ENCODE data around the gene CD63.
A peak's percentile ranks its signal among the peaks of the same experiment; 100 is the strongest.

Gene CD63

GRCh38 chr12:55721601-55722213, 7.1 kb downstream of the CD63 start:
- H3K4me3 ChIP-seq (replicated peaks; ENCODE audit: low read depth, low read length) = no peak overlapping the region
- DNase-seq (ENCODE audit: low read depth) = no peak
- TF ChIP-seq CTCF (IDR thresholded peaks at IDR 0.05; ENCODE audit: low read length, missing control alignments) = no peak

DNA sequence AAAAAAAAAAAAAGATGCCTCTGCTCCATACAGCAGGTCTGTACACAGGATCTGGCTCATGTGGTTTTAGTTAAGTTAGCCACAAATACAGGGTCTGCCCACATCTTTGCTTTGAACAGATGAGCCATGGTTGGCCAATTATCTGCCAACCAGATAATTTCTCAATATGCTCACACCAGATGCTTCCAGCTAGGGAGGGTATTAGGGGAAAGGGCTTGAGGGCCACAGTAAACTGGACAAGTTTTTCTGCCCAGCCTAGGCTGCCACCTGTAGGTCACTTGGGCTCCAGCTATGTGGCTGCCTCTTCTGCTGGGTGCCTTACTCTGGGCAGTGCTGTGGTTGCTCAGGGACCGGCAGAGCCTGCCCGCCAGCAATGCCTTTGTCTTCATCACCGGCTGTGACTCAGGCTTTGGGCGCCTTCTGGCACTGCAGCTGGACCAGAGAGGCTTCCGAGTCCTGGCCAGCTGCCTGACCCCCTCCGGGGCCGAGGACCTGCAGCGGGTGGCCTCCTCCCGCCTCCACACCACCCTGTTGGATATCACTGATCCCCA, 7.8 kb downstream of the CD63 start:
- TF ChIP-seq CTCF (IDR thresholded peaks at IDR 0.05; ENCODE audit: low read length, missing control alignments) = peak; percentile 62
- DNase-seq (ENCODE audit: low read depth) = peak; percentile 90
- no peak overlapping the region for H3K4me3 ChIP-seq (replicated peaks; ENCODE audit: low read depth, low read length)

DNA sequence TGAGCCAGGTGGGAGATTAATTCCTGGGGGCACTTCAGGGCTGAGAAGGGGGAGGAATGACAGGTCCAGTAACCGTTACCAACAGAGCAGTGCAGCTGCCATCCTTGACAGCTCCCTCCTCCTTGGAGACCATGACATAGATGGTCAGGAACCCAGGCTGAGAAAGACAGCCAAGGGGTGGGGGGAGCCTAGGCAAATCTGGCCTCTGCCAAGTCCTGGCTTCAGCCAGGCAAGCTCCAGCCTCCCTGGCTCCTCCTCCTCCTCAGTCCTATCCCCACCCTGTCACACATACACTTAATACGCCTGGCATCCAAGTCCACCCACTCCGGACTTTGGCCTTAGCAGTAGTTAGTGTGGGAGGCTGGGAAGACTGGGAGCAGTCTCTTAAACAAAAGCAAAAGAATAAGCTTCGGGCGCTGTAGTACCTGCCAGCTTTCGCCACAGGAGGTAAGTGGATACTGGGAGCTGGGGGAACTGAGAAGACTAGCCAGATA, 8.7 kb downstream of the CD63 start, which contains the start of gene RDH5:
RDH5 (plus strand) TSS at position 323 of the 494 bp plus-strand sequence. CDS start 792 bp downstream, outside the sequence.
- DNase-seq (ENCODE audit: low read depth) = peak; percentile 83
- no peak for TF ChIP-seq CTCF (IDR thresholded peaks at IDR 0.05; ENCODE audit: low read length, missing control alignments)
- no peak within 1 kb of the TSS for H3K4me3 ChIP-seq (replicated peaks; ENCODE audit: low read depth, low read length)

DNA sequence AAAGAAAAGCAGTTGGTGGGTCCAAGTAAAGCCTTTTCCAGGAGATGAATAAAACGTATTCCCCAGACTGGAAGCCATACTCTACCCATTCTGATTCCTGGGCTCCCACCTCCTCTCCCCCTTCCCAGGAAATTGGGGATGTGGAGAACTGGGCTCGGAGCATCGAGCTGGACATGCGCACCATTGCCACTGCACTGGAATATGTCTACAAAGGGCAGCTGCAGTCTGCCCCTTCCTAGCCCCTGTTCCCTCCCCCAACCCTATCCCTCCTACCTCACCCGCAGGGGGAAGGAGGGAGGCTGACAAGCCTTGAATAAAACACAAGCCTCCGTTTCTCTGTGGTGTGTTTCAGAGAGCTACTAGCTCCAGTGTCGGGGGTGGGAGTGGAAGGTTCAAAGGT, 9.4 kb downstream of the CD63 start:
- TF ChIP-seq CTCF (IDR thresholded peaks at IDR 0.05; ENCODE audit: low read length, missing control alignments) = no peak
- no peak for DNase-seq (ENCODE audit: low read depth)
- no peak overlapping the region for H3K4me3 ChIP-seq (replicated peaks; ENCODE audit: low read depth, low read length)

GRCh38 chr12:55718624-55719275, 10.1 kb downstream of the CD63 start:
- no peak for TF ChIP-seq CTCF (IDR thresholded peaks at IDR 0.05; ENCODE audit: low read length, missing control alignments)
- DNase-seq (ENCODE audit: low read depth) = no peak
- H3K4me3 ChIP-seq (replicated peaks; ENCODE audit: low read depth, low read length) = no peak overlapping the region

DNA sequence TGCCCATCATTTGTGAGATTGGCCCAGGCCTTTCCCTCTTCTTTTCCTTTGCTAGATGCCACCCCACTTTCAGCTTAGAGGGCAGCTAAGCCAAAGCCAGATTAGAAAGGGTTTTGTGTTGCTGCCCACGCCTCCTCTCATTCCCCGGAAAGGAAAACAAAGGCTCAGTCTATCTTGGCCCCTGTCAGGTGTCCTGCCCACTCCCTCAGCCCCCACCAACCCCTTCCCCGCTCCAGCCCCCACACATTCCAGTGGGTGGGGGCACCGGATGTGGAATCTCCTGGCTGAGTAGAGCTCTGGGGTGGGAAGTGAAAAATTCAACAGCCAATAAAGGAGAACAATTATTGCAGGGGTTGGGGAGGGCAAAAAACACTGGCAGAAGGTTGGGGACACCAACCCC, 10.8 kb downstream of the CD63 start:
- no peak overlapping the region for H3K4me3 ChIP-seq (replicated peaks; ENCODE audit: low read depth, low read length)
- TF ChIP-seq CTCF (IDR thresholded peaks at IDR 0.05; ENCODE audit: low read length, missing control alignments) = no peak
- no peak for DNase-seq (ENCODE audit: low read depth)
